Neuronal stem cell (in vitro differentiated cells): ENCODE data around the gene VPS16.
"Not testable (repeated sequence)": the region's sequence is repeated elsewhere in the genome, so short reads cannot be mapped to it uniquely, and the experiment has no call there.

Experiments
- DNase-seq: peaks from one replicate; pipeline ENCODE4 v3.0.0-alpha.2; 2013; ENCODE audit warnings: low spot score
- H2AFZ ChIP-seq: one replicate; pipeline ENCODE4 v1.6.1; 2013; ENCODE audit warnings: mild to moderate bottlenecking, low read length, inconsistent platforms
- H2AK5ac ChIP-seq: 2 replicates; pipeline ENCODE4 v1.6.1; 2013; ENCODE audit warnings: low read depth, mild to moderate bottlenecking, inconsistent platforms, low read length, moderate library complexity, mixed read lengths
- H2BK120ac ChIP-seq: 2 replicates; pipeline ENCODE4 v1.6.1; 2013; ENCODE audit warnings: low read depth, mild to moderate bottlenecking, inconsistent platforms, low read length, moderate library complexity, mixed read lengths
- H2BK12ac ChIP-seq: one replicate; pipeline ENCODE4 v1.6.1; 2013; ENCODE audit warnings: low read length, inconsistent platforms
- H2BK15ac ChIP-seq: 2 replicates; pipeline ENCODE4 v1.6.1; 2013; ENCODE audit warnings: mild to moderate bottlenecking, low read length, inconsistent platforms, mixed read lengths
- H2BK5ac ChIP-seq: one replicate; pipeline ENCODE4 v1.6.1; 2013; ENCODE audit warnings: inconsistent platforms, mild to moderate bottlenecking, low read length, moderate library complexity
- H3K14ac ChIP-seq: one replicate; pipeline ENCODE4 v1.6.1; 2013; ENCODE audit warnings: low read length, inconsistent platforms
- H3K18ac ChIP-seq: 2 replicates; pipeline ENCODE4 v1.6.1; 2013; ENCODE audit warnings: low read length, inconsistent platforms
- H3K23ac ChIP-seq: 2 replicates; pipeline ENCODE4 v1.6.1; 2013; ENCODE audit warnings: low read depth, mild to moderate bottlenecking, mixed read lengths, low read length, inconsistent platforms; ENCODE audit not compliant: poor library complexity
- H3K27ac ChIP-seq: replicated peaks from 3 replicates; pipeline ENCODE4 v1.5.1; 2013; ENCODE audit warnings: low read length, inconsistent platforms
- H3K27me3 ChIP-seq, 3 experiments: 2 replicates each; pipeline ENCODE4 v1.6.1; 2013; ENCODE audit warnings: low read length in 3 of 3, mild to moderate bottlenecking in 2 of 3, inconsistent platforms in 1 of 3, low read depth in 1 of 3, mixed read lengths in 1 of 3, moderate library complexity in 1 of 3; ENCODE audit not compliant: control insufficient read depth in 3 of 3, insufficient read depth in 3 of 3
- H3K36me3 ChIP-seq, 2 donors: replicated peaks in 1 of 2; 2 replicates each; pipeline ENCODE4 v1.6.1; 2013; ENCODE audit warnings: low read length in 2 of 2; ENCODE audit not compliant: control insufficient read depth in 2 of 2, insufficient read depth in 2 of 2
- H3K4ac ChIP-seq: 2 replicates; pipeline ENCODE4 v1.6.1; 2013; ENCODE audit warnings: inconsistent platforms, mild to moderate bottlenecking, low read length, moderate library complexity
- H3K4me1 ChIP-seq, 2 donors: 1 replicate in 1 of 2; 2 replicates in 1 of 2; pipeline ENCODE4 v1.6.1; 2013; ENCODE audit warnings: low read length in 2 of 2, low read depth in 1 of 2; ENCODE audit not compliant: control insufficient read depth in 2 of 2, insufficient read depth in 1 of 2
- H3K4me2 ChIP-seq: one replicate; pipeline ENCODE4 v1.6.1; 2013; ENCODE audit warnings: mild to moderate bottlenecking, low read length, inconsistent platforms; ENCODE audit not compliant: insufficient read depth, poor library complexity, severe bottlenecking
- H3K4me3 ChIP-seq, 2 donors: 2 replicates each; pipeline ENCODE4 v1.5.1; 2013; ENCODE audit warnings: low read length in 2 of 2, mild to moderate bottlenecking in 2 of 2, inconsistent platforms in 1 of 2, moderate library complexity in 1 of 2
- H3K79me1 ChIP-seq: one replicate; pipeline ENCODE4 v1.6.1; 2013; ENCODE audit warnings: low read depth, mild to moderate bottlenecking, inconsistent platforms, low read length, moderate library complexity
- H3K9ac ChIP-seq: one replicate; pipeline ENCODE4 v1.6.1; 2013; ENCODE audit warnings: mild to moderate bottlenecking, low read depth, low read length, inconsistent platforms; ENCODE audit not compliant: poor library complexity
- H3K9me3 ChIP-seq, 2 donors: replicated peaks in 1 of 2; 2 replicates each; pipeline versions ENCODE3 to v1.6.1; 2013; ENCODE audit warnings: low read length in 2 of 2, mild to moderate bottlenecking in 2 of 2, inconsistent platforms in 1 of 2, low read depth in 1 of 2, mixed read lengths in 1 of 2, moderate library complexity in 1 of 2; ENCODE audit not compliant: control insufficient read depth in 2 of 2, insufficient read depth in 1 of 2
- H4K8ac ChIP-seq: one replicate; pipeline ENCODE4 v1.6.1; 2013; ENCODE audit warnings: low read depth, mild to moderate bottlenecking, inconsistent platforms, low read length, moderate library complexity
- H4K91ac ChIP-seq: one replicate; pipeline ENCODE4 v1.6.1; 2013; ENCODE audit warnings: low read length, low read depth, mild to moderate bottlenecking, inconsistent platforms; ENCODE audit not compliant: poor library complexity
- WGBS, 2 donors: extraction: QIAGEN DNeasy Blood & Tissue Kit; methylation state at CpG; one replicate each; pipeline ENCODE4 v1.1.7; 2013; ENCODE audit warnings: missing lambda C conversion rate in 2 of 2, mixed read lengths in 1 of 2; ENCODE audit not compliant: insufficient read length in 2 of 2, insufficient replicate concordance in 1 of 2; ENCODE audit errors: extremely low coverage in 2 of 2; 5-methylcytosine and 5-hydroxymethylcytosine counted together

VPS16 gene

GRCh38 chr20:2825761-2826160 lies 14.8 kb upstream of the VPS16 start:
- Histone ChIP-seq H3K14ac (no peak overlapping the region), H2BK15ac (no peak overlapping the region), H4K91ac (no peak overlapping the region), H3K4me3 (no peak overlapping the region), H3K9me3 (peaks cover 0 to 8% of the 10 kb centered on the region in 2 donors), H3K23ac (no peak overlapping the region), H2BK120ac (no peak overlapping the region), H3K9ac (no peak overlapping the region), H3K4ac (no peak overlapping the region), H3K18ac (no peak overlapping the region), H2AFZ (no peak overlapping the region), H2BK5ac (no peak overlapping the region), H2AK5ac (no peak overlapping the region), H3K79me1 (no peaks in the 10 kb centered on the region), H3K4me2 (no peak overlapping the region), H3K4me1 (peaks cover 0 to 2% of the 10 kb centered on the region in 2 donors), H4K8ac (no peak overlapping the region), H3K36me3 (no peaks in the 10 kb centered on the region), H3K27ac (no peak overlapping the region), H3K27me3 (peaks cover 8 to 31% (median 15%) of the 10 kb centered on the region in 3 experiments), H2BK12ac (no peak overlapping the region)
- no CpG with 5 or more reads among the region's 2 CpGs for WGBS, 2 donors
- no peak for DNase-seq

- H2BK15ac ChIP-seq = no peak overlapping the region
- H3K4ac ChIP-seq = no peak overlapping the region
- H3K23ac ChIP-seq = no peak overlapping the region
- DNase-seq = no peak
- H3K36me3 ChIP-seq = no peaks in the 10 kb centered on the region
- H3K4me1 ChIP-seq = peaks cover 0 to 2% of the 10 kb centered on the region in 2 donors
- no peak overlapping the region for H2BK12ac ChIP-seq
- H3K9ac ChIP-seq = no peak overlapping the region
- H3K27ac ChIP-seq = no peak overlapping the region
- H2AK5ac ChIP-seq = no peak overlapping the region
- H3K79me1 ChIP-seq = no peaks in the 10 kb centered on the region
- no peak overlapping the region for H3K18ac ChIP-seq
- peaks cover 2 to 23% (median 6%) of the 10 kb centered on the region in 3 experiments for H3K27me3 ChIP-seq
- no peak overlapping the region for H3K4me2 ChIP-seq
- no peak overlapping the region for H4K91ac ChIP-seq
- H4K8ac ChIP-seq = no peak overlapping the region
- no peak overlapping the region for H3K4me3 ChIP-seq
- no peak overlapping the region for H3K14ac ChIP-seq
- no peak overlapping the region for H2BK120ac ChIP-seq
- peaks cover 0 to 3% of the 10 kb centered on the region in 2 donors for H3K9me3 ChIP-seq
- no peak overlapping the region for H2BK5ac ChIP-seq
- H2AFZ ChIP-seq = no peak overlapping the region
- WGBS, 2 donors = no CpG with 5 or more reads among the region's 4 CpGs
Measured at GRCh38 chr20:2826655-2827054, 13.9 kb upstream of the VPS16 start.

GRCh38 chr20:2829376-2829775 lies 11.2 kb upstream of the VPS16 start:
- no peaks in the 10 kb centered on the region for H3K79me1 ChIP-seq
- no peak overlapping the region for H3K4me2 ChIP-seq
- no peak overlapping the region for H3K4me3 ChIP-seq
- no peaks in the 10 kb centered on the region for H3K4me1 ChIP-seq
- no peak for DNase-seq
- no peak overlapping the region for H3K27ac ChIP-seq
- no peak overlapping the region for H2BK15ac ChIP-seq
- no peak overlapping the region for H4K91ac ChIP-seq
- no peak overlapping the region for H2BK120ac ChIP-seq
- no peaks in the 10 kb centered on the region for H3K36me3 ChIP-seq
- H2AK5ac ChIP-seq = no peak overlapping the region
- no peak overlapping the region for H4K8ac ChIP-seq
- no peak overlapping the region for H3K23ac ChIP-seq
- H2AFZ ChIP-seq = no peak overlapping the region
- H2BK5ac ChIP-seq = no peak overlapping the region
- no peaks in the 10 kb centered on the region for H3K9me3 ChIP-seq
- no peak overlapping the region for H2BK12ac ChIP-seq
- no peak overlapping the region for H3K9ac ChIP-seq
- H3K14ac ChIP-seq = no peak overlapping the region
- no peak overlapping the region for H3K4ac ChIP-seq
- WGBS, 2 donors = no CpG with 5 or more reads among the region's 6 CpGs
- H3K18ac ChIP-seq = no peak overlapping the region
- peaks cover 0 to 18% (median 0%) of the 10 kb centered on the region in 3 experiments for H3K27me3 ChIP-seq

- H3K4me1 ChIP-seq, H3K9me3 ChIP-seq, H2BK12ac ChIP-seq, H4K91ac ChIP-seq, H3K4ac ChIP-seq, H2AFZ ChIP-seq, DNase-seq, H3K4me2 ChIP-seq, H3K18ac ChIP-seq, H2BK5ac ChIP-seq, H3K23ac ChIP-seq, H3K4me3 ChIP-seq, H2AK5ac ChIP-seq, H3K14ac ChIP-seq, H2BK120ac ChIP-seq, H3K27ac ChIP-seq, H2BK15ac ChIP-seq, H4K8ac ChIP-seq, H3K9ac ChIP-seq, H3K79me1 ChIP-seq: not testable (repeated sequence)
- Histone ChIP-seq H3K36me3 (peaks cover 5 to 15% of the 10 kb centered on the region in 2 donors), H3K27me3 (peaks cover 0 to 10% (median 0%) of the 10 kb centered on the region in 3 experiments)
- whole genome bisulfite sequencing, 2 donors = no CpG with 5 or more reads among the region's 7 CpGs
Measured at GRCh38 chr20:2831206-2831605, 9.3 kb upstream of the VPS16 start.
